Erythroblast (primary cell): ENCODE results near the gene UBE2G2.

Experiments used
- DNase-seq, 2 experiments: peaks; one replicate each; lab custom pipeline; 2025; lab: John Stamatoyannopoulos, UW
- GATA1 ChIP-seq: IDR thresholded peaks from 2 replicates; pipeline ENCODE4 v1.6.1; 2011; ENCODE audit warnings: low read depth, mild to moderate bottlenecking, control low read depth, low read length, moderate library complexity
- POLR2A ChIP-seq: IDR thresholded peaks from 2 replicates; pipeline ENCODE4 v1.6.1; 2011; ENCODE audit warnings: mild to moderate bottlenecking, low read length

The UBE2G2 gene

DNA sequence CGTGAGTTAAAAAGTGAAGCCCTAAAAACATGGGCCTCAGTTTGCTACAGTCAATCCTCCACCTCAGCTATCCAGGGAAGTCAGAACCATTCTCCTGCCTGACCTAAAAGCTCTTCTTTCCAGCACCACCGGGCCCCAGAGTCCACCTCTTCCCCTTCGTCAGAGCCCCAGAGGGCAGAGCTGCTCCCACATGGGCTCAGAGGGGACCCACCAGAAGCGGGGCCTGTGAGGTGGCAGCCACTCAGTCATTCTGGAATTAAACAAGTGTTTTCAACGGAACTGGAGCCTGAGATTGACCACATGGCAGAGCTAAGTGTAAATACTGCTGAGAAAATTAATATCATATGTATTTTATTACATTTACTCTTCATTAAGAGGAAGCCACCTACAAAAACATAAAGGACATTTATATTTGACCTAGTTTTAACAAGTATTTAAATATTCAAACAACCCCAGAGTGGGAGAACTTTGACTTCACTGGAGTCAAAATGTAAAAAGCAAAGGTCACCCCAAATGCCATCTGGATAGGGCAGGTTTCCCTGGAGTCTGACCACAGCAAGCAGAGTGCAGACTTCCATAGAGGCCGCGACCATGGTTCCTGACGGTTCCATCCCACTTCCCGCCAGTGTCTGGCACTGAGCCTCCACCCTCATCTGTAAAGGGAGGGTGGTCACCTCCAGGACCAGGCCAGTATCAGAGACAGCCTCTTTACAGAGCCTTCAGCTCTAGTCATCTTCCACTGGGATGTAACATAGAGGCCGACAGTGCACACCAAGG lies 14.4 kb upstream of the UBE2G2 start:
- no peak for DNase-seq

DNA sequence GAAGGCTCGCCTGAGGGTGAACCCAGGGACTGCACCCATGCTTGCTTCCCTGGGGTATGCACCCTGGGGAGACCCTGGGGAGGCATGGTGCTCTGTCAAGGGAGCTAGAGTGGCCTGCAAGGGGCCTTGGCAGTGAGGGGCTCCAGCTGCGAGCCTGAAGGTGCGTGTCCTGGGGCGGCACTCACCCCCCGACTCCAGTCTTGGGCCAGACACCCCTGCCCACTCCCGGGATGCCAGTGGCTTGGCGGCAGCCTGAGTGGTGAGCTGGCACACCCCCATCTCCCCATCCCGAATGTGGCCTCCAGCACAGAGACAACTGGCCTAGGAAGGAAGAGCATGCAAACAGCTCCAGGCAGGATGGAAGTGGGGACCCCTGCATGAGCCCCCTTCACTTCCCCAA lies 13.6 kb upstream of the UBE2G2 start:
- DNase-seq, result no peak
- no peak for TF ChIP-seq GATA1
- TF ChIP-seq POLR2A, result no peak

More for the DNA sequence above, 14.4 kb upstream of the UBE2G2 start:
- TF ChIP-seq POLR2A (no peak), GATA1 (no peak)

DNA sequence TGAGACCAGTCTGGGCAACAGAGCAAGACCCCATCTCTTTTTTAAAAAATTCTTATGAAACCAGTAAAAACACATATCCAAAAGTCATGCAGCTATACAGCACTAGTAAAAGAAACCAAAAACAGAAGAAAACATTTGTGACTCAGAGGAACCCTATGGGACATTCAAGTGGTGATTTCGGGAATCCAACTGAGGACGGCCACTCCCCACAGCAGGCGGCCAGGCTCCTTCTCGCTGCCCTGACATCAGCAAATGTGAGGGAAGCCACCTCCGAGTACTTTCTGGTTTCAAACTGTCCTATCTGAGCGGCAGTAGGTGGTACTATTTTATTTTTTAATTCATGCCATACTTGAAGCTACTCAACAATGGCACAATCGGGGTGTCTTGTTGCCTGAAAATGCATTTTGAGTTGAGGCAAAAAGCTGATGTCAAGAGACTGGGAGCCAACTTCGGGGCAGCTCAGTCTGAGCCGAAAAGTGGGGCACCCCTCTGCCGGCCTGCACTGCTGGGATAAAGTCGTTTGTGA lies 12.9 kb upstream of the UBE2G2 start:
- no peak for DNase-seq
- TF ChIP-seq GATA1 (no peak), POLR2A (no peak)

DNA sequence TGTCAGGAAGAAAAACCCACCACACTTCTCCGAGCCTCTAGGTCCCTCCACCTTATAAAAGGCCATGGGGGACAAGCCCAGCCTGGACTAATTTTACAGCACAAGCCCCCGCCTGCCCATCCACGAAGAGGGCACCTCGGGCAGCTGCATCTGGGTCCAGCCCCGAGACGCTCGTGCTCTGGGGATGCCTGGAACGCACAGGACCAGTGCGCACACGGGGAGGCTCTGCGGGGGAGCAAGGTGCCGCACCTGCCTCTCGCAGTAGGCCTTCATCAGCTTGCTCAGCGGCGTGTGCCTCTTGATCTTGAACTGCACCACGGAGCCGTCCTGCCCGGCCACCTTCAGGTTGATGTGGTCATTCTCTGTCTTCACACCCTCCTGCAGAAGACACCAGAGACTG lies 12.1 kb upstream of the UBE2G2 start:
- no peak for DNase-seq
- TF ChIP-seq GATA1 (no peak), POLR2A (no peak)

DNA sequence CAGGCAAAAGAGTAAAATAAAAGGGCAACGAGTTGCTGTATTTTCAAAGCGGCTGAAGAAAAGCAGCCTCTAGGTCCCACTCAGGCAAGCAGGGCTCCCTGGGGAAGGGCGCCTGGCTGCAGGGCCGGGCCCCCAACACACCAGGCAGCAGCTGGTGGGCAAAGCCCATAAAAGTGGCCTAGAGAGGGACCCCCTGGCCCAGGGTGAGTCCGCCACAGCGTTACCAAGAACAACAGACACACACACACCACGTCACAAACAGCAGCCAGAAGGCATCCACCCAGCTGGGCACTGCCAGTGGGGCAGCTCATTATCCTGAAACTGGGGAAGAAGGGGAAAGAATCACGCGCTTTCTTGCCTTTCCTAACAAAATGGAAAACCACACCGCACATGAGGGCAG lies 11.5 kb upstream of the UBE2G2 start:
- TF ChIP-seq POLR2A (no peak), GATA1 (no peak)
- no peak for DNase-seq

DNA sequence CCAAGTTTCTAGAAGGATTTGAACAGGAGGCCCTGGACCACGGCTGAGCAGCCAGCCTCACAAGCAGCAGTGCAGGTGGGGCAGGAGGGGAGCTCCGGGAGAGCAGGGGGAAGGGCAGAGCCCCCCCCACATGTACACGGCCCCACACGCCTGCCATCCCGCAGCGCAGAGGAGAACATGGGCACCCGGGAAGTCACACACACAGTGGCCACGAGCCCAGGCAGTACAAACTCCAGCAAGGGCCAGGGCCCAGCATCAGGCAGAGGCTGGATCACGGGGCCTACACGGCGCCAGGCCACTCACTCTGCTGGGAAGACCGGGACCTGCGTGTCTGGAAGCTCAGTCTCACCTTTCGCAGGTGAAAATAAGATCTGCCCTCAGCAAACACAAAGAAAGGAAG lies 11.0 kb upstream of the UBE2G2 start:
- DNase-seq, result no peak
- TF ChIP-seq GATA1 (no peak), POLR2A (no peak)

DNA sequence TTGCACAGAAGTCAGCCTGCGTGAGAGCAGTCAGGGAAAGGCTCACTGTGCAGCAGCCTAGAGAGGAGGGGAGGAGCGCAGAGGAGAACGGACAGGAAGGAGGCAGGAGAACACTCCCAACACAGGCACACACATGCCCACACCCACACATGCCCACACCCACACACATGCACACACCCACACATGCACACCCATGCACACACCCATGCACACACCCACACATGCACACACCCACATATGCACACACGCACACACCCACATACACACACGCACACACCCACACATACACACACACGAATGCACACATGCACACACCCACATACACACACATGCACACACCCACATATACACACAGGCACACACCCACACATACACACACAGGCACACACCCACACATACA lies 9.2 kb upstream of the UBE2G2 start:
- TF ChIP-seq POLR2A, result no peak
- TF ChIP-seq GATA1, result no peak
- no peak for DNase-seq

DNA sequence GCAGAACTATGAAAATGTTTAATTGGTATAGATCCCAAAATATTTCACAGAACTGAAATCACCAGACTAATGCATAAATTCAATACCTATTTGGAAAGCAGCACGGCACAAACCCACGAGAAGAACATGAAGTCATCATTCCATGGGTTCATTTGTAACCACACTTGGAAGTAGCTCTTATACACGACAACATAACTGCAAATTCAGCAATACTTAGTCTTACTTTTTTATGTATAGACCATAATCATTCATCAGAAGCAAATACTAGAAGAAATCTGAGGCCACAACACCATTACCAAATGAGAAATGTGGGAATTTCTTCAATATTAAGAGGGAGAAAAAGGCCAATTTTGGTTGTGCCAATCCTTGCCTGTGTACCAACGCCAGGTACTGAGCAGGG lies 4.2 kb upstream of the UBE2G2 start:
- DNase-seq, result no peak
- TF ChIP-seq GATA1, result no peak

DNA sequence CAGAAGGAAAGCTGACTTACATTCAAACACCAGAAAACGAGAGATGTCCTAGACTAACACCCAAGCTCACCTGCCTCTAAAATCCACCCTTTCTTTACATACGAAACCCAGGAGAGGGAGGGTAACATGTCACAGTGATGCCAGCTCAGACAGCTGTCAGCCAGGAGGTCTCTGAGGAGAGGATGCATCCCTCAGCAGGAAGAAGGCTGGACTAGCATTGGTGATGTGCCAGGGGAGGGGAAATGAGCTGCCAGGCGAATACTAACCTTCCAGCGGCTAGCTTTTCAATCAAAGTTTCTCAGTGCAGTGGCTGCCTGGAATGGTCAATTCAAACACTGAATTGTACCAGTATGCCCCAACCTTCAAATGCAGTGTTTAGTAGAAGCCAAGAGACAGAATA lies 3.6 kb upstream of the UBE2G2 start:
- no peak for TF ChIP-seq POLR2A
- TF ChIP-seq GATA1, result no peak
- no peak for DNase-seq

DNA sequence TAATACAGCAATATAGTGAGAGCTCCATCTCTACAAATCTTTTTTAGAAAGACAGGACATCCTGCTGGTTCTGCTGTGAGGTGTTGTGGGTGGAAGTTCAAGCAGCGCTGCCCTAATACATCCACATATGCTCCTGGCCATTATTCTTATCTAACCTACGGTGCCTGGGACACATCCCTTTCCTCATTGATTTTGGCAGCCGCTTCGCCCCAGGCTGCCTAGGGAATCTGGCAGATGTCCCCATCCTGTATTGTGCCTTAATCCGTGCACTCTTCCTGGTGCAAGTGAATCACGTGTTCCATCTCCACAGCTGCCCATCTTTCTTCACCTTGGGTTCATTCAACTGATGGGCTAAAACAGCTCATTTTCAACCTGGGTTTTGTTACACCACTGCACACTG lies 3.1 kb upstream of the UBE2G2 start:
- DNase-seq, result no peak
- TF ChIP-seq GATA1 (no peak), POLR2A (no peak)

DNA sequence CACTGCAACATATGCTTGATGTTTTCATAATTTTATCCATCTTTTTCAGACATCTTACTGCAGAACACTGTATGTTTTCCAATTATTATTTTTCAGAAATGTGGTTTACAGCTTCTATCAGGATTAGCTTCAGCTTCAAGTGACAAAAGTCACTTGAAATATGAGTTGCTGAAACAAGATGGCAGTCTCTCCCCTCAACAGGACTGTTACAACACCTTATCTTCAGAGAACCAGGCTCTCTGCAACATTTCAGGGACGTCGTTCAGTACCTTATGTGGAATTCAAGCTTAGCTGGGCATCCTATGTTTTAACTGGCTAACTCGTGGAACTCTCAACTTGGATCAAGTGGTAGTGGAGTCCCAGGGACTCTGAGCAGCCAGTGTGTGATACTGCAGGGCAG lies 2.0 kb upstream of the UBE2G2 start:
- no peak for TF ChIP-seq POLR2A
- no peak for TF ChIP-seq GATA1
- DNase-seq, result peak; percentile 33 to 43

DNA sequence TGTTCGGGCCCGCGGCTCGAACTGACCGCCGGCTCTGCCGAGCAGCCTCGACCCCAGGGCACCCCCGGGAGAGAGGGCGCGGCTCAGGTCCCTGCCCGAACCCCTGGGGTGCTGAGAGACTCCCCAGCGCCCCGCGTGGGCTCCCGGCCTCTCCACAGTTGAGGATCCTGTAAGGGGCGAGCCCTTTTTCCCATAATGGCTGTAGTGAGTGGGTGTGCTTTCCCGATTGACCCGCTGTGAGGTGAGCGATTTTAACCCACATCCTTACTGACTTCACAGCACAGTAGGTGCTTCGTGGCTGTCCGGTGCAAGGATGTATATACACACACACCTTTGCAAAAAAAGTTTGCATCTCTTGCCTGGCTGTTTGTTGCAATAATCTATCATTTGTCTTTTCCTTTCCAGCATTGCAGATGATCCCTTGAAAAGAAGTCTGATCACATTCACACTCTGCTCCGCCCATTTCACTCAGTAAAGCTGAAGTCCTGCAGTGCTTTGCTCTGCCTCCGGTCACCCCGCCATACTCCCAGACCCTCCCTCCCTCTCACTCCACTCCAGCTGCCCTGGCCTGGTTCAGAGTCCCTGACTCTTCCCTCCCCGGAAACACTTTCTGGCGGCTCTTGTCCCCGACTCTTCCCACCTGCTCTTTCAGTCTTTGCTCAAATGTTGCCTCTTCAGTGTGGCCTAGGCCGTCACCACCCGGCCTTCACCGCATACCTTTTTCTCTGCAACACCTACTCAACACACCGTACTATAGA lies 955 bp upstream of the UBE2G2 start:
- peak in 1 of 2 experiments; percentile 59 for DNase-seq
- TF ChIP-seq GATA1 (no peak), POLR2A (no peak)

DNA sequence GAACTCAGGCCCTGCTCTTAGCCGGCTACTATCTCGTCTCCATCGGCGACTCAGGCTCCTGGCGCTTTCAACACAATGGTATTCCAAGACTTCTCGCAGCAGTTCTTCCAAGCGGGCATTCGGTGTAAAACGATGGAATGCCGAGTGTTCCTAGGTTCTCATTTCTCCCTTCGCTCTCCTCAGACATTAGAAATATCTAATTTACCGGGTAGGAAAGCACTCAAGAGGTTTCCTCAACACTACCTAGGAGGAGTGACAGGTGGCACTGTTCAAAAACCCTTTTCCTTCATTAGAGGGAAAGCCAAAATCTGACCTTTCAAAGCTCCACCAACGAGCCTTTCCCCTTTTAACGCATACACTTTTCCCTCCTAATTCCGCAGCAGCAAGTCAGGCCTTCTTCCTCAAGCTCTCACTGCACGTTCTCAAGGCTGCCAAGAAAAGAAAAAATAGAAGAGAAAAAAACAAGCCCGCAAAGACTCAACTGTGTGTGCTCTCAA lies 601 bp downstream of the UBE2G2 start:
- TF ChIP-seq GATA1 (no peak), POLR2A (no peak)
- DNase-seq, result peak; percentile 60 to 71

DNA sequence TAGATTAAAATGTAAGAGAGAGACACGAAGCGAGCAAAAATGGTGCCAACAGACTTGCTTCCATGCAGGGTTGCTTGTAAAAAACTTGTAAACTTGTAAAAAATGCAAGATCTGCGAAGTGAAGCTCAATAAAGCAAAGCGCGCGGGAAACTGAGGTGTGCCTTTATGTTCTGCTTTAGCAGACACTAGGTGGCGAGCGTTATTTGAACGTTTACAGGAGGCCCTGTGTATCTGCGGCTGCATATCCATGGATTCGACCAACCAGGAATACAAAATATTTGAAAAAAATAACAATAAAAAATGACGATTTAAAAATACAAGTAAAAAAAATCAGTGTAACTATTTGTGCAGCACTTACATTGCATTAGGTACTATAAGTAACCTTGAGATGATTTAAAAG lies 1.5 kb downstream of the UBE2G2 start:
- no peak for TF ChIP-seq POLR2A
- TF ChIP-seq GATA1, result no peak
- peak; percentile 28 to 44 for DNase-seq
